Right lobe of liver (tissue), 4 donors: ENCODE measurements around the gene SERPINB1.
"Not testable (repeated sequence)": the region's sequence is repeated elsewhere in the genome, so short reads cannot be mapped to it uniquely, and the experiment has no call there.

Experiments used
- POLR2A ChIP-seq: fragments of 450-650 bp; IDR thresholded peaks from one replicate; pipeline ENCODE4 v1.6.1; 2017; ENCODE audit warnings: antibody characterized with exemption, mild to moderate bottlenecking
- TF ChIP-seq, protein P1 (sequence below), 4 donors: fragments of 200-600 bp in 3 of 4; fragments of 450-650 bp in 1 of 4; IDR thresholded peaks; one replicate each; pipeline versions ENCODE4 v1.5.1 to v1.8.0; 2016 to 2022; ENCODE audit warnings: antibody characterized with exemption in 4 of 4, mild to moderate bottlenecking in 2 of 4
- donor health status: DM: no; HTN: no; CAD: no.
- donor health status: DM: no; HTN: no; CAD: no.
- donor health status: DM: no; HTN: yes; CAD: no.

DNA sequence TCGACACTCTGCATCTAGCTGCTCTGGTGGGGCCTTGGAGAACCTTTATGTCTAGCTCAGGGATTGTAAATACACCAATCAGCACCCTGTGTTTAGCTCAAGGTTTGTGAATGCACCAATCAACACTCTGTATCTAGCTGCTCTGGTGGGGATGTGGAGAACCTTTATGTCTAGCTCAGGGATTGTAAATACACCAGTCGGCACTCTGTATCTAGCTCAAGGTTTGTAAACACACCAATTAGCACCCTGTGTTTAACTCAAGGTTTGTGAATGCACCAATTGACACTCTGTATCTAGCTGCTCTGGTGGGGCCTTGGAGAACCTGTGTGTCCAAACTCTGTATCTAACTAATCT, 19.0 kb upstream of the SERPINB1 start:
- TF ChIP-seq, protein P1, sequence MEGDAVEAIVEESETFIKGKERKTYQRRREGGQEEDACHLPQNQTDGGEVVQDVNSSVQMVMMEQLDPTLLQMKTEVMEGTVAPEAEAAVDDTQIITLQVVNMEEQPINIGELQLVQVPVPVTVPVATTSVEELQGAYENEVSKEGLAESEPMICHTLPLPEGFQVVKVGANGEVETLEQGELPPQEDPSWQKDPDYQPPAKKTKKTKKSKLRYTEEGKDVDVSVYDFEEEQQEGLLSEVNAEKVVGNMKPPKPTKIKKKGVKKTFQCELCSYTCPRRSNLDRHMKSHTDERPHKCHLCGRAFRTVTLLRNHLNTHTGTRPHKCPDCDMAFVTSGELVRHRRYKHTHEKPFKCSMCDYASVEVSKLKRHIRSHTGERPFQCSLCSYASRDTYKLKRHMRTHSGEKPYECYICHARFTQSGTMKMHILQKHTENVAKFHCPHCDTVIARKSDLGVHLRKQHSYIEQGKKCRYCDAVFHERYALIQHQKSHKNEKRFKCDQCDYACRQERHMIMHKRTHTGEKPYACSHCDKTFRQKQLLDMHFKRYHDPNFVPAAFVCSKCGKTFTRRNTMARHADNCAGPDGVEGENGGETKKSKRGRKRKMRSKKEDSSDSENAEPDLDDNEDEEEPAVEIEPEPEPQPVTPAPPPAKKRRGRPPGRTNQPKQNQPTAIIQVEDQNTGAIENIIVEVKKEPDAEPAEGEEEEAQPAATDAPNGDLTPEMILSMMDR (IDR thresholded peaks at IDR 0.05), result not testable (repeated sequence)
- TF ChIP-seq POLR2A, result not testable (repeated sequence)
